Esophagus muscularis mucosa (tissue), 3 donors: ENCODE measurements around the gene OR2G6.
"Not testable (repeated sequence)": the region's sequence is repeated elsewhere in the genome, so short reads cannot be mapped to it uniquely, and the experiment has no call there.

ENCODE experiments used
- CTCF ChIP-seq, 3 experiments: fragments of 200-600 bp in 2 of 3; fragments of 450-650 bp in 1 of 3; sonication (generic) in 2 of 3; IDR thresholded peaks; one replicate each; pipeline ENCODE4 v1.5.1; 2017 to 2019; ENCODE audit warnings: antibody characterized with exemption in 3 of 3, mild to moderate bottlenecking in 2 of 3, moderate library complexity in 1 of 3
- POLR2A ChIP-seq: fragments of 450-650 bp; IDR thresholded peaks from one replicate; pipeline ENCODE4 v1.6.1; 2017; ENCODE audit warnings: antibody characterized with exemption, moderate library complexity, mild to moderate bottlenecking, low read depth

- TF ChIP-seq CTCF (IDR thresholded peaks at IDR 0.05); POLR2A: not testable (repeated sequence)
Observed at GRCh38 chr1:248574657-248575056, 66.8 kb downstream of the OR2G6 start, which contains the start of gene OR2T34.
